DOHH2 (cell line): Measurements from ENCODE around the gene ZNF415.

Experiments
- EZH2phosphoT487 ChIP-seq: fragments of 200-600 bp; sonication (generic); IDR thresholded peaks from 2 replicates; pipeline ENCODE4 v1.6.1; 2017; ENCODE audit warnings: borderline replicate concordance, mild to moderate bottlenecking, antibody characterized with exemption, low read length, moderate library complexity, mixed read lengths
- TF ChIP-seq, protein P1 (sequence below): fragments of 200-600 bp; sonication (generic); IDR thresholded peaks from one replicate; pipeline ENCODE4 v1.5.1; 2014; ENCODE audit warnings: antibody characterized with exemption, mild to moderate bottlenecking, low read depth, low read length; ENCODE audit not compliant: poor library complexity, severe bottlenecking

DNA sequence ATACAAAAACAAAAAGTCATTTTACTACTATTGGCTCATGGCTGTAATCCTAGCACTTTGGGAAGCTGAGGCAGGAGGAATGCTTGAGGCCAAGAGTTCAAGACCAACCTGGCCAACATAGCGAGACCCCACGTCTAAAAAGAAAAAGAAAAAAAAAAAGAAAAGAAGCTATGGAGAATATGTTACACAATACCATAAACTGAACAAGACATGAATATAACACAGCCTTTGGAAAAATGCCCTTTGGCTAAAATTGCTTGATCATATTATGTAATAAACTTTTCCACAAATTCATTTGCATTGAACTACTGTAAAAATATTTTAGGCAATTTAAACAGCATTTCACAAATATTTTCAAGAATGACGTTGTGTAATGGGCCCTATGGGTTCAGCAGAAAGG is 3.7 kb upstream of the ZNF415 start:
- TF ChIP-seq, protein P1, sequence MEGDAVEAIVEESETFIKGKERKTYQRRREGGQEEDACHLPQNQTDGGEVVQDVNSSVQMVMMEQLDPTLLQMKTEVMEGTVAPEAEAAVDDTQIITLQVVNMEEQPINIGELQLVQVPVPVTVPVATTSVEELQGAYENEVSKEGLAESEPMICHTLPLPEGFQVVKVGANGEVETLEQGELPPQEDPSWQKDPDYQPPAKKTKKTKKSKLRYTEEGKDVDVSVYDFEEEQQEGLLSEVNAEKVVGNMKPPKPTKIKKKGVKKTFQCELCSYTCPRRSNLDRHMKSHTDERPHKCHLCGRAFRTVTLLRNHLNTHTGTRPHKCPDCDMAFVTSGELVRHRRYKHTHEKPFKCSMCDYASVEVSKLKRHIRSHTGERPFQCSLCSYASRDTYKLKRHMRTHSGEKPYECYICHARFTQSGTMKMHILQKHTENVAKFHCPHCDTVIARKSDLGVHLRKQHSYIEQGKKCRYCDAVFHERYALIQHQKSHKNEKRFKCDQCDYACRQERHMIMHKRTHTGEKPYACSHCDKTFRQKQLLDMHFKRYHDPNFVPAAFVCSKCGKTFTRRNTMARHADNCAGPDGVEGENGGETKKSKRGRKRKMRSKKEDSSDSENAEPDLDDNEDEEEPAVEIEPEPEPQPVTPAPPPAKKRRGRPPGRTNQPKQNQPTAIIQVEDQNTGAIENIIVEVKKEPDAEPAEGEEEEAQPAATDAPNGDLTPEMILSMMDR, result no peak
- no peak for TF ChIP-seq EZH2phosphoT487
